ENCODE data around the gene ITPR2.
"Not testable (repeated sequence)": the region's sequence is repeated elsewhere in the genome, so short reads cannot be mapped to it uniquely, and the experiment has no call there.

The ITPR2 gene

DNA sequence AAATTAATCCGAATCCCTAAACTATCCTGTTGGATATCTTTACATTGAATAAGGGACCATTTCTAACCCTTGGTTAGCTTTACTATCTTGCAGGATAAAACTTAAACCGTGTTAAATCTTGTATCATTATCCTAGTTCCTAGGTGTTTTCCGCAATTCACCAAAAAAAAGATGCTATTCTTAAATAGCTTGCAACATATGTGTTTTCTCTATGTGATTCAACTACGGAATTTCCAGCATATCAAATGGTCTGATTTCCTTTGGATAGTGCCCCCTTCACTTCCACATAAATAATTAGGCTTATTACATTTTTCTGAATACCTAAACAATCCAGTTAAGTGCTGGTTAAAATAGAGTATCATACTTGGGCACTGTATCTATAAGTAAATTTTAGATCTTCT, 130.3 kb downstream of the ITPR2 start:
- no peak for DNase-seq (ENCODE audit: low read depth in 2 of 2)

DNA sequence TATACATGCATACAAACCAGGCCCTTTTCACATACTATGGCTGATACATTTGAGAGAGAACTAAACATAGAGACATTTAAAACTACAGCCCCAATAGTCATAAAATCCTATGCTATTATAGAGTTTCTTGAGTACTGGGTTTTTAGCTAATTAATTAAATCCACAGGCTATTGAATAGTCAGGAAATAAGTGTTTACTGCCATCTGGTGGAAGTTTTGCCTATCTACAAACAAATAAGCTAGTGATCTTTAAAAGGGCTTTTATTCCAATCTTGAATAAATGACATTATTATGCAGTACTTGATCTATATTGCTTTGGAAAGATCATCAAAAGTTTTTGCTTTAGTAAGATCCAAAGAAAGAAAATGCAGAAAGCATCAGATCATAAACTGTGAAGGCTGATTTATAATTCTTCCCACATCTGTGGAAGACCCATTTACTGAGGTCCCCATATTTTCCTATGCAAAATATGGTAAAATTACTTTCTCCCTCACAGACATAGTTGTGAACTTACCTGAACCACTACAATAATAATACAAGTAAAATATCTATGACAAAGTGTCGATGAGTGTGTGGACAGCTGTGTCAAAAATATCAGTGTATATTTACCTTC, 131.3 kb downstream of the ITPR2 start:
- no peak for DNase-seq (ENCODE audit: low read depth in 2 of 2)

DNA sequence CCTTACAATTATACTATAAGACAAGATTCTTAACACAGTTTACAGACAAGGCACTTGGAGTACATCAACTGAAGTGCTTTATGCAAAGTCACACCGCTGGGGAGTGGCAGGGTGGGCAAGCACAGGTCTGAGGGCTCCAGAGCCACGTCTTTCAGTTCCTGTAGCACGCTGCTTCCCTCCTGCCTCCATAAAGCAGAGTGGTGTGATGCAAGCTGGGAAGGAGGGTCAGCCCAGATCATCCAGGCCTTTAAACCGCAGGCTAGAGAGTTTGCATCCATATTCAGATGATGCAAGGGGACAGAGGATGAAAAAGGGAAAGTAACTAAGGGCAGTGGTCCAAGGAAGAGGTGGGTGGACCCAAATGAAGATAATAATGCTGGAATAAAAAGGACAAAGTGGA, 132.6 kb downstream of the ITPR2 start:
- no peak for DNase-seq (ENCODE audit: low read depth in 2 of 2)

DNA sequence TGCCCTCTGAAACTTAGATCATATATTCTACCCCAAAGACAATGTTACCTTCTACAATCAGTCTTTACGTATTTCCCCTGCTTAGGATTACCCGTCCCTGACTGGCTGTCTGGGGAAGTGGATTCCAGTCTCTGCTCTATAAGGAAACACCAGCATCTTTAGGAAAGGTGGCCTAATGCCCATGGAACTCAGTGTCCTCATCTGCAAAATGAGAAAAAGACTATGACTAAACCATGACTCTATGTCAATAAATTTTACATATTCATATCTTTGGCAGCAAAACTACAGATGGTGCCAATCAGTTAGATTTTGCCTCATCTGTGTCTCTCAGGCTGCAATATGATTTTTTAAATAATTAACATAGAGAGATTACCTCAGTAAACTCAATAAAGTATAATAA, 133.8 kb downstream of the ITPR2 start:
- DNase-seq (ENCODE audit: low read depth in 2 of 2) = no peak

DNA sequence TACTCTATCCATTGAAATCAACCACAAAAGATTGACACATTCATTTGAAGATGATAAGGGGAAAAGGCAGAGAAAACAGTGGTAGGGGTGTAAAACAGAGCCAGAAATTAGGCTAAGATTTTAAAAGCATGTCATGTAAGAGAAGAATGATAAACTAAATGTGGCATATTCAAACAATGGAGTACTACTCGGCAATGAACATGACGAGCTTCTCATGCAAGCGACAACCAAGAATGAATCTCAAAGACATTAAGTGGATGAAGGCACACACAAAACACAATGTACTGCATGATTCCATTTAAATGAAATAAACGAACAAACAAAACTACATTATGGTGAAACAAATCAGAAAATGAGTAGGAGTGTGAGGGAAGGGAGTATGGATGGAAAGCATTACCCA, 134.8 kb downstream of the ITPR2 start:
- DNase-seq (ENCODE audit: low read depth in 2 of 2) = no peak

DNA sequence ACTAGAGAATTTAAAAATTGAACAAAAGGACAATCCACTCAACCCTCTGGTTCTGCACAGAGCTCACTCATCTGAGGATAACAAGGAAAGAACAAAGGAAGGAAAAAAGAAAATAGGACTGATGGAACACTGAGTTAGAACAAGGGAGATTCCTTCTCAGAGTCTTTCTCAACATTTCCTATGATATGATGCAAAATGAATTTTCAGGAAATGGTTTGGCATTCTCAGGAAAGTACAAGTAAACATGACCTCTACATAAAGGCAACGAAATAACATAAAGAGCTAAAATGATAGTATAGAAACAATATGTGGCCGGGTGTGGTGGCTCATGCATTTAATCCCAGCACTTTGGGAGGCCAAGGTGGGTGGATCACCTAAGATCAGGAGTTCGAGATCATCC, 135.8 kb downstream of the ITPR2 start:
- DNase-seq (ENCODE audit: low read depth in 2 of 2) = no peak

DNA sequence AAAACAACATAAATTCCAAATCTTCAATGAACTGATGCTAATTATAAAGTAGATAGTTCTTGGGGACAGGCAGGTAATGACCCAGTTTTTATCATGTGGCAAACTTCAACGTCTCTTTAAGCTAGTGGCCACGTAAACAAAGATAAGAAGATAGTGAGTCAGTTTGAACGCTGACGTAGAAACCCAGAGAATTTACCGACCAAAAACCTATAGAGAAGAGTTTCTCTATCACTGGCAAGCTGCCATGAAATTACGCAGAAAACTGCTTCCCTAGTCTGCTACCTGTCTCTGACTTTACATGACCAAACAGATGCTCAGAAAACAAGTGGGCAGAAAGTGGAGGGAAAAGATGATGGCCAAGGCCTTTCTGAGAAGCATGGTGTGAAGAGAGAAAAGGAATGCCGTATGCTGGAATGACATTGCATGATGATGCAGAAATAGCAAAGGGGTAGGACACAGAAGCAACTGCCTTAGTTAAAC, 136.3 kb downstream of the ITPR2 start:
- no peak for DNase-seq (ENCODE audit: low read depth in 2 of 2)

DNA sequence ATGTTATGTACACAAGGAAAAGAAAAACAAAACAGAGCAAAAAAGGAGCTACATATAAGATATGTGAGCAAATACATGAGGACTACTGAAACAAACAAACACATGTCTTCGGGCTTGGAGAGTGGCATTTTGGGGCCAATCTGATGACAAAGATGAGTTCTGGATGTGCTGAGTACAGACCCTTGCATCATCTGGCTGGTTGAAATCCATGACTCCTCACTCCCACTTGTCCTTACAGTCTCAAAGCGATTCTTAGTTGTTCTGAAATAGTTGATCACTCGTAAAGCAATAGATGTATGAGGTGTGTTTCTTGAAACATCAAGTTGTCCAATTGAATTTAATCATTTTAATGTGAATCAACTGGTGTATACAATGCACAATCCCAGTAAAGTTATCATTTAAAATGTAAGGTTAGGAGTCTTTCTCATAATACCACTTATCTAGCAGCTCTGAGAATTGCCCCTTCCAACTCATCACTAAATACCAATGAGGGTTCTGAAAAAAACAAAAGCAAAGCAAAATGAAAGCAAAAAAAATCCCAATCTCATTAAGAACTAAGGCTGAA, 136.9 kb downstream of the ITPR2 start:
- DNase-seq (ENCODE audit: low read depth in 2 of 2) = no peak

DNA sequence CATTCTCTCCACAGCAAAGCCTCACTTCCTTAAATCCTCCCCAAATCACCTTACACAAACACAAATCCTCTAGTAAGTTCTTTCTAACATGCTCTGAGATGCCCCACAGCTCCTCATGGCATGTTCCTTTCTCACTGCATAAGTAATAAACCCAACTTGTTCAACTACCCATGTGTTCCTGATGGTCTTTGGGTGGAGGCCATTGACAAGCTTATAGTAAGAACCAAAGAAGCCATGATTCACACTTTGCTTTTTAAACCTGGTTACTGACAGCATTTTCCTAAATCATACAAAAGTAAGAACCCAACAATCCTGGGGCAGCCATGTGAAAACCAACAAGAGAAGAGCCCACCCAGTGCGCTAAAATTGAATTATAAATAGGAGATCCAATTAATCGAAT, 138.6 kb downstream of the ITPR2 start:
- no peak for DNase-seq (ENCODE audit: low read depth in 2 of 2)

DNA sequence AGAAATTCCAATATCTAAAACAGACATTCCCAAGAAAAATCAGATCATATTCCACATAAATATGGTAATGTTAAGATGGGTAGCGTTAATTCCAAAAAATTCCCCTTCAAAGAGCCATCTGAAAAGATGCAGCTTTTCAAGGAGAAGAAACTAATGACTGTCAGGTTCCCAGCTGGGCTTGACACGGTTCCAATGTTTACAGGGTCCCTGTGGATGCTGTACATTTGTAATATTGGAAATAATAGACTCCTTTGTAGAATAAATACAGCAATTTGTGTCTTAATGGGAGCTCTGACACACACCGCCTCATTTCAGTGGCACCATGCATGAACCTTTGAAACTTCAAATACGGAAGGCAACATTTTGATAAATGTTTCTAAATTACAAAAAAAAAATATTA, 140.6 kb downstream of the ITPR2 start:
- DNase-seq (ENCODE audit: low read depth in 2 of 2) = no peak

DNA sequence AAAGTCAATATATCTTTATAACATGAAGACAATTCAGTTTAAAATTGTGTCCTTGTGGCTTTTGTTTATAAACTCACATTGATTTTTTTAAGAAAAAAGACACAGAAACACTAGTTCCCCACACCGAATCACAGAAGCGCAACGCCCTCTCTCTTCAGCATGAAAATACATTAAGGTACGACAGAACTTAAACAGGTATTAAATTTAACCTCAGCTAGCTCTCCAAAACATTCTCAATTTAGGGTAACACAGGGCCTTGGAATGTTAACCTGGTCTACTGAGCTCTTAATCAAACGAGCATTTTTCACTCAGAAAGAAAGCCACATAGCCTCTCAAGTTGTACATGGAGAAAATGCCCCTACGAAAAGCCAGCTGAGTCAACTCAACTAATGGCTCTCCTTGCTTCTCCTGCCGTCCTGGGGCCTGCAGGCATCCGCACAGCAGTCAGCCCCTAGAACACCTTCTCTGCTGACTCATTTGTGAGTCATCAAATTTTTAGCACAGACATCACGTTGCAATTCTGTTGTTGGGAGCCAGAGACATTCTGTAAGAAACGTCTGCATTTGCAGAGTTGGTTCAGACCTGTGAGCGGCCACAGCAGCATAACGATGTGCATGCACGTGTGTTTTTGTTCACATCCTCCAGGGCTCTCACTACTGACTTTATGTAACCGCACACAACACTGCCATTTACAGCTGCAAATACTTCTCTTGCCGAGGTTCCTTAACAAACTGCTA, 141.6 kb downstream of the ITPR2 start:
- no peak for DNase-seq (ENCODE audit: low read depth in 2 of 2)

DNA sequence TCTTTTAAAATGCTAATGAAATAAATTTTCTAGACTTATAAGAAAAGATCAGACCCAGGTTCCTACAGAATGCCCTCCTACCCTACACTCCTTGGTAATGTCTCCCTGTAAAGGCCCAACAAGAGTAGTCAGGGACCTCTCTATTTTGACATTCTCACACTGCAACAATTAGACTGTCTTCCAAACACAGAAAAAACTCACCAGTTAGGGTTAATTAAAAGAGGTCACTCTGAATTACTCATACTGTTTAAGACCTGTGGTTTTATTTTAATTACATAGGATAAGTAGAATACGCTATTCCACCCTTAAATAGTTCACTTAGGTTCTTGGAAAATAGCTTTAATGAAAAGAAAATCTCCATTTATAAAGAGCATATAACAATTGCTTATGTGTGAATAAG, 142.4 kb downstream of the ITPR2 start:
- no peak for DNase-seq (ENCODE audit: low read depth in 2 of 2)

DNA sequence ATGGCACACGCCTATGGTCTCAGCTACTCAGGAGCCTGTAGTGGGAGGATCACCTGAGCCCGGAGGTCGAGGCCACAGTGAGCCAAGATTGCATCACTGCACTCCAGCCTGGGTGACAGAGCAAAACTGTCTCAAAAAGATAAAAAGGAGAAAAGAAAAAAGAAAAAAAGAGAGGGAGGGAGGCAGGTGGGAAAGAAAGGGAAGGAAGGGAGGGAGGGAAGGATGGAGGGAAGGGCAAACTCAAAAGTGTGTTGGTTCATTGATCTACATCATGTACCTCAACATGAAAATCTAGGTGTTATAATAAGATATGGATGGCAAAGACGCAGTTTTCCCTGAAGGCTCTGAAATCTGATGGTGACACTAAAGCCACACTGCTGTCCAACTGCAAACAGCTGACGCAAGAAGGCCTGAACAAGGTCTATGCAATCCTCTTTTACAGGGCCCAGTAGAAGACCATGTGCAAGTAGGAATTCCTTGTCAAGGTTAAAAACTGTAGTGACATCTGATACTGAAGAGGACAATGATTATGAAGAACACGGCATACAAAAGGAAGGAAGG, 143.6 kb downstream of the ITPR2 start:
- DNase-seq (ENCODE audit: low read depth in 2 of 2) = no peak

DNA sequence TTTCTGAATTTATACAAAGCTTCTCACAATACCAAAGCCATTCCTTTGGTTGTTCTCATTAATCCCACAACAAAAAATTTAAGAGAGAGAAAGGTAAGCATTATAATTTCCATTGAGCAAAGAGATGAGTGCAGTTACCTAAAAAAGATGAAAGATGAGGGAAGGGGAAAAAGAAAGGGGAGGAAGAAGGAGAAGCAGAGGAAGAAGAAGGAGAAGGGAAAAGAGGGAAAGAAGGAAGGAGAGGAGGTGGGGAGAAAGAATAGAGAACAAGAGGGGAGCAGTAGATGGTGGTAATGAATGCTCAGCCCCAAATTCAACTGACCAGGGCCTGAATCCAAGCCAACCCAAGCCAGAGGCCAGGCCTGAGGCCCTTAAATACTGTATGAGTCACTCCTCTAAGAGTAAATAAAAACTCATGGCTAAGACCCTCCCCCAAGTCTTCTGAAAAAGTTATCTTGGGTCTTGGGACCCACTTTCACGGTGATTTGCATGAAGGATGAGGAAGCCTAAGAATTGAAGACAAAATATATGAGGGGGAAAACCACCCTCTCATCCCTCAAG, 144.6 kb downstream of the ITPR2 start:
- DNase-seq (ENCODE audit: low read depth in 2 of 2) = no peak

DNA sequence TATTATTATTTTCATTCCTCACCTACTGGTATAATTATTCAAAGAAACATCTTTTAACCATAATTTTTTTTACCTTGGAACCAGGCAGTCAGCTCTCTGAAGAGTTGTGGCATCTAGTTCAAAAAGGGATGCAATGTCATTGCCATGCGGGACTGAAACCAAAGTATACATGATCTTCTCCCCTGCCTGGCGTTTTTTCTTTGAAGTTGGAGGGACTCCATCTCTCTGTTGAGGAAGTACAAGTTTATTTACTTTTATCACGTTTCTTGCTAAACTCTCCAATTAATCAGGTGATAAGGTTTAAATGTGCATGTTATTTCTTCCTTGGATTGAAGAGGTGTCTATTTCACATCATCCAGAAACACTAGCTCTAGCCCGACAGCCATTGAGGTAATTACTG, 146.6 kb downstream of the ITPR2 start:
- DNase-seq (ENCODE audit: low read depth in 2 of 2) = no peak

DNA sequence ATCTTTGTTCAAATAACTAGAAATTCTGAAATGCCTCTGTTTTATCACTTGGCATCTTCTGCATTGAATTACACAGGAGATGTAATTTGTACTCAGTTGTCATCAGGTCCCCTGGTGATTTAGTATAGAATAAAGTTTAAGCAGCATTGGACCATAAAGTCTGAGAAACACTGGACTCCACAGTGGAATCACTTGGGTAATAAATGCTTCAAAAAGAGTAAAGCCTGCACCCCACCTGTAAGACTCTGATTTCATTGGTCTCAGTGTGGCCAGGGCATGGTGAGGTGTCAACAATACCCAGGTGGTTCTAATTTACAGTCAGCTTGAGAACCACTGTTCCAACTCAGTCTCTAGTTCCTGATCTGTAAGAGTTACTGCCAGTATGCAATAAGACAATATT, 148.9 kb downstream of the ITPR2 start:
- DNase-seq (ENCODE audit: low read depth in 2 of 2) = no peak

DNA sequence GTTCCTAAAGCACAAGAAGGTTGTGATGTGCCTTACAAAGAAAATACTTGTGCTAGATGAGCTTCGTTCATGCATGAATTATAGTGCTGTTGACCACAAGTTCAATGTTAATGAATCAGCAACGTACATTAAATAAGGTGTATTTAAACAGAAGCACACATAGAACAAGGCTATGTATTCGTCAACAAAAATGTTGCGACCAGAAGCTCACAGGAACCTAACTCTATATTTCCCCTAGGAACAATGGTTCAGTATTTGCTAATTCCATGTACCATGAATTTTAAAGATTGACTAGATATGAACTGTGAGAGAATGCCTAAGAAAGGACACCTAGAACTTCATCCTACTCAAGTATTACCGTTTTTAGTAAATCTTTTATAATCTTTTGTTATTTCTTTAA, 149.6 kb downstream of the ITPR2 start:
- no peak for DNase-seq (ENCODE audit: low read depth in 2 of 2)

DNA sequence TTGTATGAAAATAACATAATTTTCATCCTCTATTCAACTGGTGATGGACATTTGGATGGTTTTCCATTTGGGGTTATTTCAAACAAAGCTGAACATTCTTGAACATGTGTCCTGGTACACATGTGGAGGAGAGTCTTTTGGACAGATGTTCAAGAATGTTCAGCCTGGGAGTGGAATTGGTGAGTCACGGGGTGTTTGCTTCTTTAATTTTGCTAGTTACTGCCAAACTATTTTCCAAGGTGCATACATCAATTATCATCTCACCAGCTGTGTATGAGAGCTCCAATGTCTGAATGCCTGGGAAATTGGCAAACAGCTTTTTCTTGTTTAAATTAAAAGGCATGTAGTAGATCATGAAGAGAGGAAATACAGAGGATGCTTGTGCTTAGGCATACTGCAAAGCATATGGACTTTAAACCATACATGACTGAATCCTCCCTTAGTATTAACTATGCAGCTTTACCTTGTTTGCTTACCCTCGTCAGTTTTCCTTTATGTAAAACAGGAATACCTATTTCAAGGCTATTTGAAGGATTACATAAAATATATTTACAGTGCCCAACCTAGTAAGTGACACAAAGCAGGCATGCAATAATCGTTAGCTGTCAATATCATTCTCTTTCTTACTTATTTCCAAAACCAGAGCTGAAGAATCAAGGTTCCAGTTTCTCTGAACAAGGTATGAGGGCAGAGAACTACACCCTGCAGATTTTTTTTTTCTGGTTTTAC, 152.1 kb downstream of the ITPR2 start:
- no peak for DNase-seq (ENCODE audit: low read depth in 2 of 2)

DNA sequence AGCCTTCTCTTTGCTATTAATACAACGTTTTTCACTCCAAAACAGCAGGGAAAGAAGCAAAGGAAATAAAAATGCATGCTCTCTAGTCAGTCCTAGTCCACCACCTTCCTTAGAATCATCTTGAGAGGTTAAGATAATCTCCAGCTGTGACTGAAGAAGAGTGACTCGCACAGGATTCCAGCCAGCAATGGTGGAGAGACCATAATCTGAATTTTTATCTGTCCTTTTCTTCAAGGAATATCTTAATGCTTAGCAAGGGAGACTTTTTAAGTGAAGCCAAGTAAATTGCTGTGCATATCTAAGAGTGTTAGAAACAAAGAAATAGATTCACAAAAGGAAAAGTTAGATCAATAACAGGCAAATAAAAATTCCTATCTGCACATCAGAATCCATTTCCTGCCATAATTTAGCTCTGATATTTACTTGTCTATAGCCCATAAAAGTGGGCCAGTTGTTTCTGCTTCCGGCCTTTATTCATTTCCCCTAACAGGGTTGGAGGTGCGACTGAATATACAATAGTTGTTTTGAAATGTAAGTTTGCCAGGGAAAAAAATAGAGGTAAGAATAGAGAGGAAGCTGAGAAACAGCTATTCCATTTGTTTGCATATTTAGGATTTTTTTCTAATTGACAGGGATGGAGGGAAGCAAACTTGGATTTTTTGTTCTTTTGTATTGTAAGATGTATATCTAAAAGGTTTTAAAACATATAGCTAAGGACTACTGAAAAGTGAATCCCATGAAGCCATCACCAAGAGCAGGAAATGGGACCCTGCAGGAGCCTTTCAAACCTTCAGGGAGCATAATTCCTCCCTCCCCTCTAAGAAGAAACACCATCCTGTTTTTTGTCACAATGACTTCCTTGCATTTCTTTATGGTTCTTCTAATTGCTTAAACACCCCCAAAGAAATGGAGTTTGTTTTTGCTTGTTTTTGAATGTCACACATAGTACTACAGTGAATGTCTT, 154.0 kb downstream of the ITPR2 start:
- DNase-seq (ENCODE audit: low read depth in 2 of 2) = no peak

DNA sequence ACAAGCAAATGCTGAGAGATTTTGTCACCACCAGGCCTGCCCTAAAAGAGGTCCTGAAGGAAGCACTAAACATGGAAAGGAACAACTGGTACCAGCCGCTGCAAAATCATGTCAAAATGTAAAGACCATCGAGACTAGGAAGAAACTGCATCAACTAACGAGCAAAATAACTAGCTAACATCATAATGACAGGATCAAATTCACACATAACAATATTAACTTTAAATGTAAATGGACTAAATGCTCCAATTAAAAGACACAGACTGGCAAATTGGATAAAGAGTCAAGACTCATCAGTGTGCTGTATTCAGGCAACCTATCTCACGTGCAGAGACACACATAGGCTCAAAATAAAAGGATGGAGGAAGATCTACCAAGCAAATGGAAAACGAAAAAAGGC, 161.5 kb downstream of the ITPR2 start:
- not testable (repeated sequence) for DNase-seq (ENCODE audit: low read depth in 2 of 2)

DNA sequence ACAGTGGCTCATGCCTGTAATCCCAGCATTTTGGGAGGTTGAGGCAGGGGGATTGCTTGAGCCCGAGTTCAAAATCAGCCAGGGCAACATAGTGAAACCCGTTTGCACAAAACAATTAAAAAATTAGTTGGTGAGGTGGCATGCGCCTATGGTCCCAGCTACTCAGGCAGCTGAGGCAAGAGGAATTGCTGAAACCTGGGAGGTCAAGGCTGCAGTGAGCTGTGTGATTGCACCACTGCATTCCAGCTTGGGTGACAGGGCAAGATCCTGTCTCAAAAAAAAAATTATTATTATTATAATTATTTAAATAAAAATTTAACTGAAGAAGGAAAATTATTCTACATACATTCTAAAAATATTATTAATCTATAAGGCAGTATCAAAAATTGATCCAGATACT, 164.1 kb downstream of the ITPR2 start:
- DNase-seq (ENCODE audit: low read depth in 2 of 2) = no peak

Data from stimulated activated CD8-positive, alpha-beta memory T cell treated with anti-CD3 and anti-CD28 coated beads, Interleukin-2, amount 100 ng/mL, for 48 hours (primary cell).